Gastroesophageal sphincter (tissue), 4 donors: ENCODE data around the gene OR1E1. TPM values are rescaled to one million over a fixed set of nuclear protein-coding genes. Genes with fewer than 3 reads are reported as not detected.
"Not testable (repeated sequence)": the region's sequence is repeated elsewhere in the genome, so short reads cannot be mapped to it uniquely, and the experiment has no call there.

Experiments
- ATAC-seq: fragments of 150-250 bp; one replicate; pipeline ENCODE4 v1.9.1; 2016; ENCODE audit warnings: mild to moderate bottlenecking, moderate library complexity
- H3K27ac ChIP-seq, 4 donors: fragments of 200-600 bp; sonication (generic) in 3 of 4; 1 replicate in 3 of 4; 2 replicates in 1 of 4; pipeline ENCODE4 v1.5.1; 2016 to 2019
- H3K27me3 ChIP-seq: fragments of 200-600 bp; sonication (generic); one replicate; pipeline ENCODE4 v1.5.1; 2019
- H3K36me3 ChIP-seq, 2 donors: fragments of 200-600 bp; sonication (generic); one replicate each; pipeline ENCODE4 v1.5.1; 2019; ENCODE audit warnings: control low read depth in 1 of 2
- H3K4me1 ChIP-seq, 3 donors: fragments of 200-600 bp; sonication (generic); 1 replicate in 2 of 3; 2 replicates in 1 of 3; pipeline ENCODE4 v1.5.1; 2016 to 2019; ENCODE audit warnings: control low read depth in 2 of 3
- H3K4me3 ChIP-seq, 2 donors: fragments of 200-600 bp; sonication (generic); one replicate each; pipeline ENCODE4 v1.5.1; 2019; ENCODE audit warnings: mild to moderate bottlenecking in 1 of 2, moderate library complexity in 1 of 2
- H3K9me3 ChIP-seq, 3 donors: fragments of 200-600 bp; sonication (generic); one replicate each; pipeline ENCODE4 v1.5.1; 2017 to 2019; ENCODE audit warnings: control low read depth in 2 of 3
- EP300 ChIP-seq: sonication (generic); formaldehyde crosslinking; IDR thresholded peaks from one replicate; pipeline ENCODE4 v1.6.1; 2017; ENCODE audit warnings: antibody characterized with exemption, mild to moderate bottlenecking
- POLR2A ChIP-seq, 2 donors: fragments of 450-650 bp; IDR thresholded peaks; one replicate each; pipeline ENCODE4 v1.6.1; 2017; ENCODE audit warnings: antibody characterized with exemption in 2 of 2, mild to moderate bottlenecking in 2 of 2, moderate library complexity in 1 of 2
- POLR2AphosphoS5 ChIP-seq: sonication (generic); formaldehyde crosslinking; IDR thresholded peaks from one replicate; pipeline ENCODE4 v1.6.1; 2017; ENCODE audit warnings: antibody characterized with exemption
- WGBS, 2 donors: methylation state at CpG; one replicate each; pipeline ENCODE4 v1.1.5; 2018; ENCODE audit warnings: low coverage in 1 of 2; 5-methylcytosine and 5-hydroxymethylcytosine counted together
- total RNA-seq, 4 donors: library from RNA; depleted of rRNA; stranded (reverse); fragments of >200 nt; gene quantifications; one replicate each; pipeline ENCODE4 v1.1.0, GENCODE V29; 2016
- TF ChIP-seq, protein P1 (sequence below), 4 experiments: fragments of 200-600 bp in 2 of 4; fragments of 450-650 bp in 2 of 4; sonication (generic) in 1 of 4; IDR thresholded peaks; one replicate each; pipeline ENCODE4 v1.5.1; 2017 to 2019; ENCODE audit warnings: antibody characterized with exemption in 4 of 4, mild to moderate bottlenecking in 2 of 4, moderate library complexity in 2 of 4

The OR1E1 gene, protein sequence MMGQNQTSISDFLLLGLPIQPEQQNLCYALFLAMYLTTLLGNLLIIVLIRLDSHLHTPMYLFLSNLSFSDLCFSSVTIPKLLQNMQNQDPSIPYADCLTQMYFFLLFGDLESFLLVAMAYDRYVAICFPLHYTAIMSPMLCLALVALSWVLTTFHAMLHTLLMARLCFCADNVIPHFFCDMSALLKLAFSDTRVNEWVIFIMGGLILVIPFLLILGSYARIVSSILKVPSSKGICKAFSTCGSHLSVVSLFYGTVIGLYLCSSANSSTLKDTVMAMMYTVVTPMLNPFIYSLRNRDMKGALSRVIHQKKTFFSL
- not detected for total RNA-seq

DNA sequence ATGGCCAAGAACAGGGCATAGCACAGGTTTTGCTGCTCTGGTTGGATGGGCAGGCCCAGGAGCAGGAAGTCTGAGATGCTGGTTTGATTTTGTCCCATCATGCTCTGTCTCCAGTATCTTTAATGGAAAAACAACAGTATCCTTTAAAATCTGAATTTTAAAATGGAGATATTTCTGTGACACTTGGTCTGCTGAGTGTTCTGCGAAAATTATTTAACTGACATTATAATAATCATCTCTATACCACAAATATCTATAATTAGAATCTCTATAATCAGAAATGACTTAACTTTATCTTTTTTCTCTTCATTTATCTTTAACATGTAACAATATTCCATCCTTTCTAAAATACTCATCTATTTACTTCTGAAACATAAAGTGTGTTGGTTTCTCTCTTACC, at the start of gene OR1E1:
TSS of gene OR1E1 (minus strand) at position 101 of the 400 bp plus-strand sequence. CDS start at position 101, 0 bp downstream.
- H3K27me3 ChIP-seq: no peaks in the 10 kb centered on the region
- no peak within 1 kb of the TSS for H3K27ac ChIP-seq
- H3K9me3 ChIP-seq: no peaks in the 10 kb centered on the region
- H3K4me1 ChIP-seq: no peaks in the 10 kb centered on the region
- ATAC-seq: no peak
- 75% methylated on average over 1 of the region's 1 CpG for WGBS, 2 donors
- TF ChIP-seq POLR2A (IDR thresholded peaks at IDR 0.05) (no peak), EP300 (no peak), POLR2AphosphoS5 (no peak)
- TF ChIP-seq, protein P1, sequence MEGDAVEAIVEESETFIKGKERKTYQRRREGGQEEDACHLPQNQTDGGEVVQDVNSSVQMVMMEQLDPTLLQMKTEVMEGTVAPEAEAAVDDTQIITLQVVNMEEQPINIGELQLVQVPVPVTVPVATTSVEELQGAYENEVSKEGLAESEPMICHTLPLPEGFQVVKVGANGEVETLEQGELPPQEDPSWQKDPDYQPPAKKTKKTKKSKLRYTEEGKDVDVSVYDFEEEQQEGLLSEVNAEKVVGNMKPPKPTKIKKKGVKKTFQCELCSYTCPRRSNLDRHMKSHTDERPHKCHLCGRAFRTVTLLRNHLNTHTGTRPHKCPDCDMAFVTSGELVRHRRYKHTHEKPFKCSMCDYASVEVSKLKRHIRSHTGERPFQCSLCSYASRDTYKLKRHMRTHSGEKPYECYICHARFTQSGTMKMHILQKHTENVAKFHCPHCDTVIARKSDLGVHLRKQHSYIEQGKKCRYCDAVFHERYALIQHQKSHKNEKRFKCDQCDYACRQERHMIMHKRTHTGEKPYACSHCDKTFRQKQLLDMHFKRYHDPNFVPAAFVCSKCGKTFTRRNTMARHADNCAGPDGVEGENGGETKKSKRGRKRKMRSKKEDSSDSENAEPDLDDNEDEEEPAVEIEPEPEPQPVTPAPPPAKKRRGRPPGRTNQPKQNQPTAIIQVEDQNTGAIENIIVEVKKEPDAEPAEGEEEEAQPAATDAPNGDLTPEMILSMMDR (IDR thresholded peaks at IDR 0.05): no peak
- no peak within 1 kb of the TSS for H3K4me3 ChIP-seq
- no peaks in the 10 kb centered on the region for H3K36me3 ChIP-seq

DNA sequence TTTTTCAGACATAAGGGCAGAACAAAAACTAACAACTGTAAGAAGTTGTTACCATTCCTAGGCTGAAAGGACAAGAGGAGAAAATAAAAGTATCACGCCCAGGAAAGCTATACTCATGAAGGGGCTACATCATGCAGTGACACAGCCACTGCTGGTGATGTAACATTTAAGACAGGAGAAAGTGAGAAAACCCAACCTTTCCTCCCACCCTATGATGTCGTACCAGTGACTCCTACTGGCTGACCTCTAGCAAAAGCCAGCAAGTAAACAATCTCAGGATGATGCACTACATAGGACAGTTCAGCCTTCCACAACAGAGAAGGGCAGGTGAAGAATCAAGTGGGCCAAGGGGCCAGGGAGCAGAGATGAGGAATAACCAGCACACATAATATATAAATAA, 49.4 kb upstream of the OR1E1 start:
- Histone ChIP-seq H3K27me3 (no peaks in the 10 kb centered on the region), H3K9me3 (no peaks in the 10 kb centered on the region), H3K36me3 (no peaks in the 10 kb centered on the region), H3K4me3 (no peak overlapping the region), H3K4me1 (no peaks in the 10 kb centered on the region), H3K27ac (no peak overlapping the region)
- ATAC-seq: no peak
- TF ChIP-seq EP300 (no peak), POLR2A (IDR thresholded peaks at IDR 0.05) (no peak), POLR2AphosphoS5 (no peak)
- TF ChIP-seq, protein P1 (IDR thresholded peaks at IDR 0.05): no peak
- WGBS, 2 donors: 25 to 64% methylated on average over 2 of the region's 2 CpGs

DNA sequence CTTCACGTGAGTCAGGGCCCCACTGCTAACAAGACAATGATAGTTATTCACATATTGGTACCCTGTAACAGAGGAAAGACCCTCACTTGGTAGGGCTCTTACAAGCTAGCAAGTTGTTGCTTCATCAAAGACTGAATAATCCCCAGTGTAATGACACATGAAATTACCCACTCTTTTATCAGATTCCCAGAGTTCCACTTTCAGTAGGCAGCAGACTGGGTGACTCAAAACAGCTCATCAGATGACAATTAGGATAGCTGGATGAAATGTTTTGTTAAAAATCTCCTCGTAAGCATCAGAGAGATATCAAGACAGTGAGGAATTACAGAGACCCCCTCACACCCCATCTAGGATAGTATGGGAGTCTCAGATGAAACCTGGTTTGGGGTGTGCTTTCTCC, 42.2 kb upstream of the OR1E1 start:
- Histone ChIP-seq H3K27me3 (peaks cover 13% of the 10 kb centered on the region), H3K4me1 (no peaks in the 10 kb centered on the region), H3K36me3 (no peaks in the 10 kb centered on the region), H3K9me3 (no peaks in the 10 kb centered on the region), H3K27ac (no peak overlapping the region), H3K4me3 (no peak overlapping the region)
- ATAC-seq: no peak
- WGBS, 2 donors: 17 to 30% methylated on average over 2 of the region's 2 CpGs
- TF ChIP-seq POLR2AphosphoS5 (no peak), POLR2A (IDR thresholded peaks at IDR 0.05) (no peak), EP300 (no peak)
- TF ChIP-seq, protein P1 (IDR thresholded peaks at IDR 0.05): no peak

DNA sequence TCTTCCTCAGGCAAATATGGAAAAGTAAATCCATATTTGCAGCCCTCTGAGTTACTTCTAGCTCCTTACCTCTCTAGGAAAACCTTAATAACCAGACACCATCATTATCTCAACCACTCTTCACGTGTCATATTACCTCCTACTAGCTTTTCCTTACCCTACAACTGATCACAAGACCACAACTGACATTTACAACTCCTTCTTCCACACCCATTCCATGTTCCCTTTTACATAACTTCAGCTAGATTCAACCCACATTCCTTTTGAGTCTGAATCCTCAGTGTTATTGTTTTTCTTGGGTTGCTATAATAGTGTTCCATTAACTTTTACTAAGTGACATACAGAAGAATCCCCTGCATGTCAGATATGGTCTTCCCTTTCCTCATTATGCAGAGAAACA, 40.2 kb upstream of the OR1E1 start:
- no peak overlapping the region for H3K4me3 ChIP-seq
- ATAC-seq: no peak
- peaks cover 13% of the 10 kb centered on the region for H3K27me3 ChIP-seq
- TF ChIP-seq EP300 (no peak), POLR2A (IDR thresholded peaks at IDR 0.05) (no peak), POLR2AphosphoS5 (no peak)
- TF ChIP-seq, protein P1 (IDR thresholded peaks at IDR 0.05): no peak
- no peak overlapping the region for H3K27ac ChIP-seq
- 33 to 67% methylated on average over 1 of the region's 1 CpG for WGBS, 2 donors
- no peaks in the 10 kb centered on the region for H3K36me3 ChIP-seq
- H3K9me3 ChIP-seq: no peaks in the 10 kb centered on the region
- no peaks in the 10 kb centered on the region for H3K4me1 ChIP-seq

DNA sequence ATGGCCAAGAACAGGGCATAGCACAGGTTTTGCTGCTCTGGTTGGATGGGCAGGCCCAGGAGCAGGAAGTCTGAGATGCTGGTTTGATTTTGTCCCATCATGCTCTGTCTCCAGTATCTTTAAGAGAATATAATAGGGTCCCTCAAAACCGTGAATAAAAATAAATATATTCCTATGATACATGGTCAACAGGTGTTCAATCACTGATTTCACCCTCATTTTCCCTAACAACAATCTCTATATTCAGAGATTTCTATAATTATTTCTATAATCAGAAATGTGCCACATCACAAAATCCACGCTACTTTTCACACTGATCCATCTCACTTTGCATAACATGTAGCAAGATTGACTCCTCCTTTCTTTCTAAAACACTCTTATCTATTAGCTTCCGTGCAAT, 35.5 kb upstream of the OR1E1 start, which contains the start of gene OR1E2:
TSS of gene OR1E2 (minus strand) at position 101 of the 400 bp plus-strand sequence. CDS start at position 101, 0 bp downstream.
- TF ChIP-seq, protein P1 (IDR thresholded peaks at IDR 0.05): no peak
- TF ChIP-seq POLR2AphosphoS5 (no peak), EP300 (no peak), POLR2A (IDR thresholded peaks at IDR 0.05) (no peak)
- WGBS, 2 donors: 67 to 72% methylated on average over 3 of the region's 3 CpGs

DNA sequence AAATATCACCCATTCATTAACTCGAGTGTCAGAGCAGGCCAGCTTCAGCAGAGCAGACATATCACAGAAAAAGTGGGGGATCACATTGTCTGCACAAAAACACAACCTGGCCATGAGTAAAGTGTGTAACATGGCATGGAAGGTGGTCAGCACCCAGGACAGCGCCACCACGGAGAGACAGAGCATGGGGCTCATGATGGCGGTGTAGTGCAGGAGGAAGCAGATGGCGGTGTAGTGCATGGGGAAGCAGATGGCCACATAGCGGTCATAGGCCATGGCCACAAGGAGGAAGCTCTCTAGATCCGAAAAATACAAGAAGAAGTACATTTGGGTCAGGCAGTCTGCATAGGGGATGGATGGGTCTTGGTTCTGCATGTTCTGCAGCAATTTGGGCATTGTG, 35.0 kb upstream of the OR1E1 start:
- WGBS, 2 donors: 29 to 39% methylated on average over 6 to 7 of the region's 7 CpGs
- ATAC-seq, H3K4me3 ChIP-seq, H3K9me3 ChIP-seq, H3K27me3 ChIP-seq, H3K36me3 ChIP-seq, H3K4me1 ChIP-seq, H3K27ac ChIP-seq: not testable (repeated sequence)

More for the DNA sequence above, 35.5 kb upstream of the OR1E1 start, which contains the start of gene OR1E2:
- no peak for ATAC-seq
- no peak within 1 kb of the TSS for H3K4me3 ChIP-seq
- peaks cover 6% of the 10 kb centered on the region for H3K27me3 ChIP-seq
- no peaks in the 10 kb centered on the region for H3K36me3 ChIP-seq
- H3K9me3 ChIP-seq: peaks cover 0 to 5% (median 0%) of the 10 kb centered on the region in 3 donors
- H3K27ac ChIP-seq: no peak within 1 kb of the TSS
- H3K4me1 ChIP-seq: no peaks in the 10 kb centered on the region
